Measurements from ENCODE around the gene FLT4. TPM values are rescaled to one million over a fixed set of nuclear protein-coding genes. Genes with fewer than 3 reads are reported as not detected.
A peak's percentile ranks its signal among the peaks of the same experiment; 100 is the strongest.

The FLT4 gene
- total RNA-seq, 1 donor from 2014 or later, result 0.10 TPM

DNA sequence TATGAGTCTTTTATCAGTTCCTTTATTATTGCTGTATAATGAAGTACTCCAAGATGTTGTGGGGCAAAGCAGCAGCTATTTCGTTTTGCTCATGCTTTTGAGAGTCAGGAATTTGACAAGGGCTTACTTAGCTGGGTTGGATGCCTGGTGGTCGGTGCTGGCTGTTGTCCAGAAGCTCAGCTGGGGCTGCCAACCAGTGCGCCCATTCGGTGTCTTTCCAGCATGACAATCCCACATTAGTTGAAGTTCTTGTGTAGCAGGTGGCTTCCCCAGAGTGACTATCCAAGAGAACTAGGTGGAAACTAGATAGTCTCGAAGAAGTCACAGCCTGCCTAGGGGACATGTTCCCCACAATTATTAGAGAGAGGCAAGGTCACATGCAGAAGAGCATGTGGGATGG, 3.4 kb upstream of the FLT4 start:
- H3K27ac Mint-ChIP-seq (ENCODE audit: unreplicated experiment), result no peak overlapping the region
- H3K9me3 Mint-ChIP-seq (ENCODE audit: low read depth), result no peaks in the 10 kb centered on the region
- peaks cover 14% of the 10 kb centered on the region for H3K4me1 Mint-ChIP-seq (ENCODE audit: low read depth)
- DNase-seq (ENCODE audit: low spot score), result no peak
- TF ChIP-seq, protein P1, sequence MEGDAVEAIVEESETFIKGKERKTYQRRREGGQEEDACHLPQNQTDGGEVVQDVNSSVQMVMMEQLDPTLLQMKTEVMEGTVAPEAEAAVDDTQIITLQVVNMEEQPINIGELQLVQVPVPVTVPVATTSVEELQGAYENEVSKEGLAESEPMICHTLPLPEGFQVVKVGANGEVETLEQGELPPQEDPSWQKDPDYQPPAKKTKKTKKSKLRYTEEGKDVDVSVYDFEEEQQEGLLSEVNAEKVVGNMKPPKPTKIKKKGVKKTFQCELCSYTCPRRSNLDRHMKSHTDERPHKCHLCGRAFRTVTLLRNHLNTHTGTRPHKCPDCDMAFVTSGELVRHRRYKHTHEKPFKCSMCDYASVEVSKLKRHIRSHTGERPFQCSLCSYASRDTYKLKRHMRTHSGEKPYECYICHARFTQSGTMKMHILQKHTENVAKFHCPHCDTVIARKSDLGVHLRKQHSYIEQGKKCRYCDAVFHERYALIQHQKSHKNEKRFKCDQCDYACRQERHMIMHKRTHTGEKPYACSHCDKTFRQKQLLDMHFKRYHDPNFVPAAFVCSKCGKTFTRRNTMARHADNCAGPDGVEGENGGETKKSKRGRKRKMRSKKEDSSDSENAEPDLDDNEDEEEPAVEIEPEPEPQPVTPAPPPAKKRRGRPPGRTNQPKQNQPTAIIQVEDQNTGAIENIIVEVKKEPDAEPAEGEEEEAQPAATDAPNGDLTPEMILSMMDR (IDR thresholded peaks at IDR 0.05), result no peak
- H3K27me3 Mint-ChIP-seq (ENCODE audit: low read depth), result peaks cover 56% of the 10 kb centered on the region
- peaks cover 2% of the 10 kb centered on the region for H3K36me3 Mint-ChIP-seq (ENCODE audit: low read depth)
- no peak overlapping the region for H3K4me3 Mint-ChIP-seq (ENCODE audit: unreplicated experiment)

GRCh38 chr5:180652346-180652745, 2.9 kb upstream of the FLT4 start:
- Mint-ChIP-seq H3K36me3 (ENCODE audit: low read depth) (peaks cover 2% of the 10 kb centered on the region), H3K4me3 (ENCODE audit: unreplicated experiment) (no peak overlapping the region), H3K9me3 (ENCODE audit: low read depth) (no peaks in the 10 kb centered on the region), H3K27ac (ENCODE audit: unreplicated experiment) (no peak overlapping the region), H3K27me3 (ENCODE audit: low read depth) (peaks cover 59% of the 10 kb centered on the region), H3K4me1 (ENCODE audit: low read depth) (peaks cover 14% of the 10 kb centered on the region)
- DNase-seq (ENCODE audit: low spot score), result no peak
- TF ChIP-seq, protein P1 (IDR thresholded peaks at IDR 0.05), result no peak

DNA sequence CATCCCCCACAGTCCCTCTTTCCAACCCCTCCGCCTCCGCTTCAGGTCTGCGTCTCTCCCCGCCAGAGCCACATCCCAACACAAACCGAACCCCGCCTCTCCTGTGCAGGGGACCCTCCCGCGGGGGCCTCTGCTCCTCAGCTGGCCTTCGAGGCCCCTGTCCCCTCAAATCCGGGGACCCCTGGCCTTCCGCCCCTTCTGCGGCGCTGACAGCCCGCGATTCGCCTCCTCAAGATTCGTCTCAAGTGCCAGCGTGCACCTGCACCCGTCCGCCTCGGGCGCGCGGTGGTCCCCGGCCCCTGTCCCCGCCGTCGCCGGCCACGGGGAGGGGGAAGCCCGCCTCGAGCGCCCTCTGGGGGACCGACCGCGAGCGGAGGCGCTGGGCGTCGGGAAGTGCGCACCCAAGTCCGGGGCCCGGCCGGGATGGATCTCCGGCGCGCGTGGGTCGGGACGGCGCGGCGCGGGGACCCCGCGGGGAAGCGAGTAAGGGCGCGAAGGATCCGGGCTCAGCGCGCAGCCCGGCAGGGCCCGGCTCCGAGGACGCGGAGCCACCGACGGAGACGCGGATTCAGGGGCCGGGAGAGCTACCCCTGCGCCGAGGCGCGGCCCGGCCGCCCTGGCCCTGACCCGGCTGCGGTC, 623 bp downstream of the FLT4 start:
- Mint-ChIP-seq H3K36me3 (ENCODE audit: low read depth) (peaks cover 2% of the 10 kb centered on the region), H3K4me1 (ENCODE audit: low read depth) (peaks cover 14% of the 10 kb centered on the region), H3K27me3 (ENCODE audit: low read depth) (peaks cover 61% of the 10 kb centered on the region), H3K27ac (ENCODE audit: unreplicated experiment) (no peak overlapping the region), H3K9me3 (ENCODE audit: low read depth) (no peaks in the 10 kb centered on the region), H3K4me3 (ENCODE audit: unreplicated experiment) (peak overlapping the region; percentile 48)
- no peak for DNase-seq (ENCODE audit: low spot score)
- TF ChIP-seq, protein P1 (IDR thresholded peaks at IDR 0.05), result peak; percentile 66

- DNase-seq (ENCODE audit: low spot score), result no peak
- Mint-ChIP-seq H3K9me3 (ENCODE audit: low read depth) (no peaks in the 10 kb centered on the region), H3K27me3 (ENCODE audit: low read depth) (peaks cover 64% of the 10 kb centered on the region), H3K4me1 (ENCODE audit: low read depth) (peaks cover 14% of the 10 kb centered on the region), H3K4me3 (ENCODE audit: unreplicated experiment) (peak overlapping the region; percentile 48), H3K36me3 (ENCODE audit: low read depth) (peaks cover 2% of the 10 kb centered on the region), H3K27ac (ENCODE audit: unreplicated experiment) (no peak overlapping the region)
- TF ChIP-seq, protein P1 (IDR thresholded peaks at IDR 0.05), result no peak
Observed at GRCh38 chr5:180647941-180648500, 1.4 kb downstream of the FLT4 start.

GRCh38 chr5:180647465-180647864, 1.9 kb downstream of the FLT4 start:
- peaks cover 14% of the 10 kb centered on the region for H3K4me1 Mint-ChIP-seq (ENCODE audit: low read depth)
- no peak for DNase-seq (ENCODE audit: low spot score)
- no peaks in the 10 kb centered on the region for H3K9me3 Mint-ChIP-seq (ENCODE audit: low read depth)
- TF ChIP-seq, protein P1 (IDR thresholded peaks at IDR 0.05), result no peak
- H3K27ac Mint-ChIP-seq (ENCODE audit: unreplicated experiment), result no peak overlapping the region
- H3K27me3 Mint-ChIP-seq (ENCODE audit: low read depth), result peaks cover 60% of the 10 kb centered on the region
- H3K36me3 Mint-ChIP-seq (ENCODE audit: low read depth), result peaks cover 2% of the 10 kb centered on the region
- H3K4me3 Mint-ChIP-seq (ENCODE audit: unreplicated experiment), result no peak overlapping the region
